HL-60 (cell line): ENCODE measurements around the gene ADH4.

Source experiments
- DNase-seq, 2 experiments: peaks; one replicate each; pipeline ENCODE4 v3.0.0-alpha.2; 2010 to 2020; ENCODE audit warnings: low read depth in 1 of 2, low spot score in 1 of 2
- H3K27ac ChIP-seq: fragments of 250-450 bp; sonication (Bioruptor Pico); replicated peaks from 2 replicates; pipeline ENCODE4 v1.5.1; 2020; ENCODE audit warnings: mild to moderate bottlenecking, moderate library complexity
- H3K27me3 ChIP-seq: fragments of 250-450 bp; sonication (Bioruptor Pico); 2 replicates; pipeline ENCODE4 v1.5.1; 2021; ENCODE audit warnings: mild to moderate bottlenecking, moderate library complexity; ENCODE audit not compliant: insufficient read depth, poor library complexity, severe bottlenecking
- H3K4me3 ChIP-seq: replicated peaks from 2 replicates; pipeline ENCODE4 v1.5.1; 2011; ENCODE audit warnings: mild to moderate bottlenecking, control low read depth, low read length; ENCODE audit not compliant: insufficient read depth
- CTCF ChIP-seq: IDR thresholded peaks from one replicate; pipeline ENCODE4 v1.5.1; 2011; ENCODE audit warnings: low read length, control low read depth, inconsistent platforms; ENCODE audit not compliant: insufficient read depth
- GABPA ChIP-seq: IDR thresholded peaks from 2 replicates; pipeline ENCODE4 v1.6.1; 2012; ENCODE audit warnings: low read depth
- POLR2AphosphoS5 ChIP-seq: IDR thresholded peaks from 2 replicates; pipeline ENCODE4 v1.6.1; 2012; ENCODE audit warnings: low read depth
- REST ChIP-seq: IDR thresholded peaks from 2 replicates; pipeline ENCODE4 v1.6.1; 2012; ENCODE audit warnings: low read depth; ENCODE audit not compliant: insufficient replicate concordance
- SPI1 ChIP-seq: IDR thresholded peaks from 2 replicates; pipeline ENCODE4 v1.6.1; 2012; ENCODE audit warnings: low read depth, mild to moderate bottlenecking, borderline replicate concordance

Gene ADH4

GRCh38 chr4:99156992-99157391 is 12.9 kb upstream of the ADH4 start:
- no peak overlapping the region for H3K27ac ChIP-seq
- no peak for DNase-seq
- TF ChIP-seq CTCF (no peak), REST (no peak), POLR2AphosphoS5 (no peak), SPI1 (no peak), GABPA (no peak)
- no peaks in the 10 kb centered on the region for H3K27me3 ChIP-seq
- no peak overlapping the region for H3K4me3 ChIP-seq

GRCh38 chr4:99154658-99155342 is 10.7 kb upstream of the ADH4 start:
- no peak overlapping the region for H3K27ac ChIP-seq
- no peak for DNase-seq
- no peak overlapping the region for H3K4me3 ChIP-seq
- TF ChIP-seq SPI1 = no peak
- no peak for TF ChIP-seq POLR2AphosphoS5
- H3K27me3 ChIP-seq = no peaks in the 10 kb centered on the region

- TF ChIP-seq GABPA (no peak), POLR2AphosphoS5 (no peak)
Observed at GRCh38 chr4:99151995-99152394, 7.9 kb upstream of the ADH4 start.

GRCh38 chr4:99151452-99151851 is 7.4 kb upstream of the ADH4 start:
- H3K27me3 ChIP-seq = no peaks in the 10 kb centered on the region
- TF ChIP-seq CTCF = no peak
- no peak for TF ChIP-seq POLR2AphosphoS5
- no peak for TF ChIP-seq GABPA
- no peak for TF ChIP-seq REST
- TF ChIP-seq SPI1 = no peak
- no peak for DNase-seq
- H3K27ac ChIP-seq = no peak overlapping the region
- H3K4me3 ChIP-seq = no peak overlapping the region

More at GRCh38 chr4:99151995-99152394, 7.9 kb upstream of the ADH4 start:
- H3K27me3 ChIP-seq = no peaks in the 10 kb centered on the region
- DNase-seq = no peak
- no peak overlapping the region for H3K27ac ChIP-seq
- no peak overlapping the region for H3K4me3 ChIP-seq

- H3K27ac ChIP-seq = no peak overlapping the region
- TF ChIP-seq REST (no peak), GABPA (no peak), POLR2AphosphoS5 (no peak), CTCF (no peak), SPI1 (no peak)
- no peaks in the 10 kb centered on the region for H3K27me3 ChIP-seq
- DNase-seq = no peak
- H3K4me3 ChIP-seq = no peak overlapping the region
Observed at GRCh38 chr4:99149426-99150019, 5.4 kb upstream of the ADH4 start.
